HG03196 (cell line): ENCODE results near the gene GOLM1.
"Not testable (repeated sequence)": the region's sequence is repeated elsewhere in the genome, so short reads cannot be mapped to it uniquely, and the experiment has no call there.

Source experiments
- ATAC-seq: cut with Tn5 transposase; IDR thresholded peaks from one replicate; pipeline ENCODE4 v1.9.1; 2021; ENCODE audit not compliant: unreplicated experiment

GOLM1 gene

GRCh38 chr9:86098824-86099700, at the start of gene GOLM1:
TSS of gene GOLM1 (minus strand) at chr9:86099558. CDS start at chr9:86079320, 20,238 bp downstream.
- ATAC-seq, result peak; percentile 64

GRCh38 chr9:86146671-86147070, 47.3 kb upstream of the GOLM1 start:
- not testable (repeated sequence) for ATAC-seq

- ATAC-seq, result not testable (repeated sequence)
Observed at GRCh38 chr9:86145960-86146359, 46.6 kb upstream of the GOLM1 start.

- ATAC-seq, result no peak
Observed at GRCh38 chr9:86142973-86143372, 43.6 kb upstream of the GOLM1 start.

GRCh38 chr9:86141843-86142242, 42.5 kb upstream of the GOLM1 start:
- ATAC-seq, result no peak

- no peak for ATAC-seq
Observed at GRCh38 chr9:86135371-86135770, 36.0 kb upstream of the GOLM1 start.

GRCh38 chr9:86134361-86134760, 35.0 kb upstream of the GOLM1 start:
- no peak for ATAC-seq

- ATAC-seq, result no peak
Observed at GRCh38 chr9:86128235-86128822, 29.0 kb upstream of the GOLM1 start.

GRCh38 chr9:86126998-86127972, 27.9 kb upstream of the GOLM1 start:
- ATAC-seq, result no peak

GRCh38 chr9:86122311-86122710, 23.0 kb upstream of the GOLM1 start:
- ATAC-seq, result no peak

- ATAC-seq, result no peak
Observed at GRCh38 chr9:86119457-86119856, 20.1 kb upstream of the GOLM1 start.

- ATAC-seq, result no peak
Observed at GRCh38 chr9:86116425-86116824, 17.1 kb upstream of the GOLM1 start.

- no peak for ATAC-seq
Observed at GRCh38 chr9:86115886-86116285, 16.5 kb upstream of the GOLM1 start.

GRCh38 chr9:86112057-86112456, 12.7 kb upstream of the GOLM1 start:
- no peak for ATAC-seq

GRCh38 chr9:86102626-86103025, 3.3 kb upstream of the GOLM1 start:
- ATAC-seq, result no peak

- ATAC-seq, result peak; percentile 9
Observed at GRCh38 chr9:86099701-86100364, 475 bp upstream of the GOLM1 start.

- no peak for ATAC-seq
Observed at GRCh38 chr9:86097510-86098224, 1.7 kb downstream of the GOLM1 start.

GRCh38 chr9:86096386-86096785, 3.0 kb downstream of the GOLM1 start:
- no peak for ATAC-seq

GRCh38 chr9:86093788-86094555, 5.4 kb downstream of the GOLM1 start:
- peak; percentile 70 for ATAC-seq
